Effector memory CD8-positive, alpha-beta T cell (primary cell): ENCODE measurements around the gene SDF2L1.
"Not testable (repeated sequence)": the region's sequence is repeated elsewhere in the genome, so short reads cannot be mapped to it uniquely, and the experiment has no call there.

Experiments used
- ATAC-seq: fragments of 150-1000 bp; cut with Tn5 transposase; replicated peaks from 2 replicates; pipeline ENCODE4 v1.10.0; 2021; ENCODE audit warnings: mild to moderate bottlenecking, moderate library complexity
- DNase-seq, 3 experiments: peaks; one replicate each; pipeline ENCODE4 v3.0.0; 2021
- H3K27ac Mint-ChIP-seq, 2 donors: one replicate each; pipeline ENCODE4 v1.8.0; 2022; ENCODE audit warnings: mild to moderate bottlenecking in 2 of 2, mixed read lengths in 2 of 2, moderate library complexity in 2 of 2
- H3K27me3 Mint-ChIP-seq, 2 donors: one replicate each; pipeline ENCODE4 v1.8.0; 2022; ENCODE audit warnings: mixed read lengths in 2 of 2
- H3K36me3 Mint-ChIP-seq: one replicate; pipeline ENCODE4 v1.8.0; 2022; ENCODE audit warnings: mild to moderate bottlenecking, moderate library complexity, mixed read lengths; ENCODE audit not compliant: insufficient read depth
- H3K4me1 Mint-ChIP-seq, 2 donors: one replicate each; pipeline ENCODE4 v1.8.0; 2022; ENCODE audit warnings: low read depth in 2 of 2, mixed read lengths in 2 of 2
- H3K4me3 Mint-ChIP-seq, 2 donors: one replicate each; pipeline ENCODE4 v1.8.0; 2022; ENCODE audit warnings: mild to moderate bottlenecking in 2 of 2, mixed read lengths in 2 of 2, moderate library complexity in 2 of 2
- H3K9me3 Mint-ChIP-seq, 2 donors: one replicate each; pipeline ENCODE4 v1.8.0; 2022; ENCODE audit warnings: mixed read lengths in 2 of 2

The SDF2L1 gene

DNA sequence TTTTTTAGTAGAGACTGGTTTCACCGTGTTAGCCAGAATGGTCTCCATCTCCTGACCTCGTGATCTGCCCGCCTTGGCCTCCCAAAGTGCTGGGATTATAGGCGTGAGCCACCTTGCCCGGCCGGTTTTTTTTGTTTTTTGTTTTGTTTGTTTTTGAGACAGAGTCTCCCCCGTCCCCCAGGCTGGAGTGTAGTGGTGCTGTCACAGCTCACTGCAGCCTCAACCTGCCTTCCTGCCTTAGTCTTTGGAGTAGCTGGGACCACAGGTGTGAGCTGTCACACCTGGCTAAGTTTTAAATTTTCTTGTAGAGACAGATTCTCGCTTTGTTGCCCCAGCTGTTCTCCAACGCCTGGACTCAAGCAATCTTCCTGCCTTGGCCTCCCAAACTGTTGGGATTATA, 26.9 kb downstream of the SDF2L1 start:
- H3K27me3 Mint-ChIP-seq: no peaks in the 10 kb centered on the region
- peak overlapping the region; percentile 65 to 68 for H3K27ac Mint-ChIP-seq
- H3K4me3 Mint-ChIP-seq: peak overlapping the region in 1 of 2 donors; percentile 20
- DNase-seq (no peak), ATAC-seq (no peak)
- H3K9me3 Mint-ChIP-seq: no peaks in the 10 kb centered on the region
- peaks cover 30 to 33% of the 10 kb centered on the region in 2 donors for H3K4me1 Mint-ChIP-seq
- peaks cover 55% of the 10 kb centered on the region for H3K36me3 Mint-ChIP-seq

DNA sequence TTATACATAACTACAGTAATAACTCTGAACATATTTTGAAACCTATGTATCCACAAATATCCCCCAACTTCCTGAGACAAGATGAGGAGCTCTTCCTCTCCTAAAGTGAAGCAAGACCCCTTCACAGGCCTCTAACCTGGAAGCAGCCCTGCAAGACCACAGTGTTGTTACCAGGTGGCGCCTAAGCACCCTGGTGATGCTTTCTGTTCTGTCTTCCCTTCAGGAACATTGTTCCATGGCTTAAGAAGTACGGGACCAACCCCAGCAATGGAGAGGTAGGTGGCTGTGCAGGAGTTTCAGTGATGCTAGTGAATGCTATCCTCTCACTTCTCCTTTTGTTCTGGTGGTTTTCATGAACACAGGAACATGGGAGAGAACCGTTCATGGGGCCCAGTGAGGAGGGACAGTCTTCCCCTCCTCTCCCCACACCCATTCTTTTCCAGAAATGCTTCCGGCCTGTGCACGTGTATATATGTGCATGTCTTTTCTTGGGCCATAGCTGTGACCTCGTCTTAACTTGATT, 30.1 kb downstream of the SDF2L1 start:
- peak overlapping the region in 1 of 2 donors; percentile 23 for H3K27ac Mint-ChIP-seq
- no peak for ATAC-seq
- H3K36me3 Mint-ChIP-seq: peaks cover 60% of the 10 kb centered on the region
- H3K4me3 Mint-ChIP-seq: no peak overlapping the region
- H3K9me3 Mint-ChIP-seq: no peaks in the 10 kb centered on the region
- H3K27me3 Mint-ChIP-seq: no peaks in the 10 kb centered on the region
- no peak for DNase-seq
- peaks cover 14 to 27% of the 10 kb centered on the region in 2 donors for H3K4me1 Mint-ChIP-seq

DNA sequence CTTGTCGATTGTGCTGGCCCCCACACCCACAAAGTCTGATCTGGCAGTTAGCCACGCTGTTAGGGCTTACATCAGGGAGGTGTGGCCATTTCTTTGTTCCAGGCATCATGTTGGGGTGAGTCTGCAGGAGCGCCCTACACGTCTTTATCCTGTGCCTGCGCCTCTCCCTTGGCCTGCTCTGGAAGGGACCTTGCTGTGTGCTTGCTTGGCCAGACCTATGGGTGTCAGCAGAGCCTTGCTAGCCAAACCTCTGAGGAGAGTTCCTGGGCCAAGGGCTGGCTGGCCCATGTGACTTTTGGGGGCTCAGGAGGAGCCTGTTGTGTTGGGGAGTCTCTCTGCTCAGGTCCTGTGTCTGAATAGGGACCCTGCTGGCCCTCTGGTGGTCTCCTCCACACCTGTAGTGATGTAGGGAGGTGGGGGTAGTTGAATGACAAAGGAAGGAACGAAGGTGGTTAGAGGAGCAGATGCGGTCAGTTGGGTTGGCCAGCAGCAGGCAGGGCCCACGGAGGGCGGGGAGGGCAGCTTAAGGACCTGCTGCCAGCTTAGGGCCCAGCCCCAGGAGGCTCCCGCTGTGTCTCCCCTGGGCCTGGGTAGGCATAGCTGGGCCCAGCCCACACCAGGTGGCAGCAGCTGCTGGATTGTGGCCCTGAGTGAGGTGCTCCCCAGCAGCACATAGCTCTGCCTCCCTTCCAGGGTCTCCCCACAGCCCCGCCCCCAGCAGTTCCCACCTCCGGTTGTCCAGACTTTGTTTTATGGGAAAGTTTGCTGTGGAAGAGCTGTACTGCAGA, 31.6 kb downstream of the SDF2L1 start:
- peaks cover 8 to 16% of the 10 kb centered on the region in 2 donors for H3K4me1 Mint-ChIP-seq
- ATAC-seq (no peak), DNase-seq (no peak)
- peaks cover 58% of the 10 kb centered on the region for H3K36me3 Mint-ChIP-seq
- no peaks in the 10 kb centered on the region for H3K9me3 Mint-ChIP-seq
- H3K27me3 Mint-ChIP-seq: no peaks in the 10 kb centered on the region
- H3K4me3 Mint-ChIP-seq: no peak overlapping the region
- peak overlapping the region in 1 of 2 donors; percentile 28 for H3K27ac Mint-ChIP-seq

DNA sequence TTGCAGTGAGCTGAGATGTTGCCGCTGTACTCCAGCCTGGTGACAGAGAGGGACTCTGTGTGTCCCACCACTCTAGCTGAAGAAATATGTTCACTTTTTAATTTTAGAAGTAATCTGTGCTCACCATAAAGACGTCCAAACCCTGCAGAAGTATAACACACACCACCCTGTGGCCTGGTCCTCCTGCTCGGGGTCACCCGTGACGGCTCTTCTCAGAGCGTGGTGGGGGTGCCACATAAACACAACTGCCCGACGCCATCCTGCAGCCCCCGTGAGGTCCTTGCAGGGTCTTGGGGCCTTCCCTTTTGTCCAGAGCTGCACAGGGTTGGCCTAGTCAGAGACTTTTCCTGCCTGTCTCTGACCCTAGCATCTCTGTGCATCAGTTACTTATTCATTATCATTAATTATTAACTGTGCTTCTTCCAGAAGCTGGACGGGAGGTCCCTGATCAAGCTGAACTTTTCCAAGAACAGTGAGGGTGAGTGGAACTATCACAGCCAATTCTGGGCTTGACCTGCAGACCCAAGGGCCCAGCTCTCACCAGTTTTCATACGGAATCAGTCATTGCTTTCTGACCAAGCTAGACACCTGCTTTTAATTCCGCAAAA, 32.6 kb downstream of the SDF2L1 start:
- H3K27me3 Mint-ChIP-seq: no peaks in the 10 kb centered on the region

DNA sequence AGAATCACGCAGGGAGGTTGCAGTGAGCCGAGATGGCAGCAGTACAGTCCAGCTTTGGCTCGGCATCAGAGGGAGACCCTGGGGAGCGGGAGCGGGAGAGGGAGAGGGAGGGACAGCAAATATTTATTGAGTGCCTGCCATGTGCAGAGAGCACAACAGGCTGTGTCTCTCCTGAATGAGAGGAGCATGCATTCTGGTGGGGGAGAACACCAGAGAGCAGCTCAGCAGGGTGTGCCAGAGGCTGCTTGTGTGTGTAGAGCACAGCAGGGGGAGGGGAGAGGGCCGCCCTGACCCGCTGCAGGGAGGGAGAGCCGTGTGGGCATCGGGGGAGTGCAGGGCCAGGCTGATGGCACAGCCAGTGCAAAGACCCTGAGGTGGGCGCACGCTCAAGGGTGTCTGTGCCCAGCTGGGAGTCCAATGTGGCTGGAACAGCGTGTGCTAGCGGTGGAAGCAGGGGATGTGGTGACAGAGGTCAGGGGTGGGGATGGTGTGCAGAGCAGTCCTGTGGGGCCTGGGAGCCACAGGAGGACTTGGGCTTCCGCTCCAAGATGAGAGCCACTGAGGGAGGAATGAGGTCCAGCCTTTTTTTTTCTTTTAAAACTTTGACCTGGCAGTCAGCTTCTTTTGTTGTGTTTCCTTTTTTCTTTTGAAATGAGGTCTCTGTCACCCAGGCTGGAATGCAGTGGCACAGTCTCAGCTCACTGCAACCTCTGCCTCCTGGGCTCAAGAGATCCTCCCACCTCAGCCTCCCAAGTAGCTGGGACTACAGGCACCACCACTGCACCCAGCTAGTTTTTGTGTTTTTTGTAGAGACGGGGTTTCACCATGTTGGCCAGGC, 35.7 kb downstream of the SDF2L1 start:
- no peaks in the 10 kb centered on the region for H3K9me3 Mint-ChIP-seq
- ATAC-seq (no peak), DNase-seq (no peak)
- no peak overlapping the region for H3K27ac Mint-ChIP-seq
- H3K36me3 Mint-ChIP-seq: peaks cover 51% of the 10 kb centered on the region
- no peaks in the 10 kb centered on the region for H3K27me3 Mint-ChIP-seq
- peaks cover 5 to 7% of the 10 kb centered on the region in 2 donors for H3K4me1 Mint-ChIP-seq
- H3K4me3 Mint-ChIP-seq: no peak overlapping the region

More for the DNA sequence above, 32.6 kb downstream of the SDF2L1 start:
- Mint-ChIP-seq H3K4me3 (no peak overlapping the region), H3K4me1 (peaks cover 5 to 9% of the 10 kb centered on the region in 2 donors), H3K36me3 (peaks cover 56% of the 10 kb centered on the region), H3K9me3 (no peaks in the 10 kb centered on the region), H3K27ac (no peak overlapping the region)
- DNase-seq (no peak), ATAC-seq (no peak)

DNA sequence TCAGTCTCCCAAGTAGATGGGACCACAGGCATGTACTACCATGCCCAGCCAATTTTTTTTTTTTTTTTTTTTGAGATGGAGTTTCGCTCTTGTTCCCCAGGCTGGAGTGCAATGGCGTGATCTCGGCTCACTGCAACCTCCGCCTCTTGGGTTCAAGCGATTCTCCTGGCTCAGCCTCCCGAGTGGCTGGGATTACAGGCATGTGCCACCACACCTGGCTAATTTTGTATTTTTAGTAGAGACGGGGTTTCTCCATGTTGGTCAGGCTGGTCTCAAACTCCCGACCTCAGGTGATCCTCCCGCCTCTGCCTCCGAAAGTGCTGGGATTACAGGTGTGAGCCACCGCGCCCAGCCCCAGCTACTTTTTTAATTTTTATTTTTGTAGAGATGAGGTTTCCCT, 36.7 kb downstream of the SDF2L1 start:
- not testable (repeated sequence) for H3K9me3 Mint-ChIP-seq, H3K27me3 Mint-ChIP-seq, H3K4me3 Mint-ChIP-seq, ATAC-seq, DNase-seq, H3K4me1 Mint-ChIP-seq
- peak overlapping the region in 1 of 2 donors; percentile 32 for H3K27ac Mint-ChIP-seq
- peaks cover 47% of the 10 kb centered on the region for H3K36me3 Mint-ChIP-seq

DNA sequence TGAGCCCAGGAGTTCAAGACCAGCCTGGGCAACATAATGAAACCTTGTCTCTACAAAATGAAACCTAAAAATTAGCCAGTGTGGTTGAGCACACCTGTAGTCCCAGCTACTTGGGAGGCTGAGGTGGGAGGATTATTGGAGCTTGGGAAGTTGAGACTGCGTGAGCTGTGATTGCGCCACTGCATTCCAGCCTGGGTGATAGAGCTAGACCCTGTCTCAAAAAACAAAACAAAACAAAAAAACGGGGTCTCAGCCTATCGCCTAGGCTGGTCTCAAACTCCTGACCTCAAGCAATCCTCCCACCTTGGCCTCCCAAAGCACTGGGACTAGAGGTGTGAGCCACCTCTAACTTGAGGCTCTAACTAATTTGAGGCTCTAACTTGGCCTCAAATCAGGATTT, 37.3 kb downstream of the SDF2L1 start:
- no peak for DNase-seq
- Mint-ChIP-seq H3K9me3 (no peaks in the 10 kb centered on the region), H3K36me3 (peaks cover 50% of the 10 kb centered on the region), H3K27me3 (no peaks in the 10 kb centered on the region), H3K4me3 (no peak overlapping the region), H3K27ac (no peak overlapping the region), H3K4me1 (peaks cover 0 to 7% of the 10 kb centered on the region in 2 donors)
- ATAC-seq: no peak

DNA sequence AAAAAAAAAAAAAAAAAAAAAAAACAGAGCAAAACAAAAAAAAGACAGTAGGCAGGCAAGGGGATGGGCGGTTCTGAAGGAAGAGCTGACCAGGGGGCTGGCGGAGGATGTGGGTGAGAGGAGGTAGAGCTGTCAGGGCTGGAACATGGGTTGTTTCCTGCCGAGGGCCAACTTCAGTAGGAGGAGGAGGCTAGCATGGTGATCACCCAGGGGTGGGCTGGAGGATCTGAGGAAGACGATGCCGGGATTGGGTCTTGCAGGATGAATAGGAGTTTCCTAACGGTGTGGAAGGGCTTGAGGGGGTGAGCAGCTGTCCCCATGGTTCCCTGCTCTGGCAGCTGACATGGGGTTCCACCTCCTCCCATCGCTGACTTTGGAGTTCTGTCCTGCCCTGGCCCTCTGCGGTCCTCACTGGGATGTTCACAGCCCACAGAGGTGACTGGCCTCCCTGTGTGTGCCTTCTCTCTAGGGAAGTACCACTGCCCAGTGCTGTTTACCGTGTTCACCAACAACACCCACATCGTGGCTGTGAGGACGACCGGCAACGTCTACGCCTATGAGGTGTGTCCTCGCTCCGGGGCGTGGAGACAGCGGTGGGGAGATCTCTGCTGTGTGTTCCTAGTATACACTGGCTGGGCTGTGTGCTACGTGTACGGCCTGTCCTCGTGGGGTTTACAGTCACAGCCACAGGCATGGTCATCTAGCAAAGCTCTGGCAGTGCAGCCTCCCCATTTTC, 38.9 kb downstream of the SDF2L1 start:
- H3K4me1 Mint-ChIP-seq: peaks cover 0 to under 1% of the 10 kb centered on the region in 2 donors
- DNase-seq (no peak), ATAC-seq (no peak)
- H3K4me3 Mint-ChIP-seq: no peak overlapping the region
- no peaks in the 10 kb centered on the region for H3K9me3 Mint-ChIP-seq
- peaks cover 46% of the 10 kb centered on the region for H3K36me3 Mint-ChIP-seq
- no peaks in the 10 kb centered on the region for H3K27me3 Mint-ChIP-seq
- H3K27ac Mint-ChIP-seq: peak overlapping the region; percentile 39 to 66

DNA sequence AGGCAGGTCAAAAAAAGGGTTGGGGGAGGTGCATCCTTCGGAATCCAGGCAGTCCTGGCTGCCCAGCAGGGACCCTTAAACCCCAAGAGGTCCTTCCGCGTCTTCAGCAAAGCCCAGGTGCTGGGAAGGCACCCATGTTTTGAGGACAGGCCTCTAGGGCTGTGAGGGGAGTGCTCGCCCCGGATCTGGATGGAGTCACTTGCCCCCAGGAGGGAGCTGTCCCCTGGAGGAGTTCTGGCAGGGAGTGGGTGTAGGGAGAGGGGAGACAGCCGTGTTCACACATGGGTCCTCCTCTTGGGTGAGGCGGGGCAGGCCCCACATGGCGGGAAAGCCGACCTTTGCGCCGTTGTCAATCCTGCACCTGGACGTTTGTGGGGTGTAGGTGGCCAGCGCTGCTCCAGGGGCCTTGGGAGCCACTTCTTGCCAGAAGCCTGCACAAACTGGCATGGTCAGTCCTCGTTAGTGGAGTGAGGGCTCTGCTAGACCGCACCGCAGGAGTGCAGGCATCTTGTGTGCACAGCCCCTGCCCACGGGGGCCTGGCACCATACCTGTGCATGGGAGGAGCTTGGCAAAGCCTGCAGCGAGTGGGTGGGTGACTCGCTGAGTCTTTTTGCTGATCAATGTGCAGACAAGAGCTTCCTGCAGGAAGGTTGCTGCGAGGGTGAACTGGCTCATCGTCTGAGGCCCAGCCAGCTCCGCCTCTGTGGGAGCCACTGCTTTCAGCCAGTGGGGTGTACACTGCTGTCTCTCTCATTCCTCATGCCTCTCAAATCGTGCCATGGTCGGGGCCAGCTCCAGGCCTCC, 39.7 kb downstream of the SDF2L1 start:
- H3K27me3 Mint-ChIP-seq: no peaks in the 10 kb centered on the region
- ATAC-seq: no peak

DNA sequence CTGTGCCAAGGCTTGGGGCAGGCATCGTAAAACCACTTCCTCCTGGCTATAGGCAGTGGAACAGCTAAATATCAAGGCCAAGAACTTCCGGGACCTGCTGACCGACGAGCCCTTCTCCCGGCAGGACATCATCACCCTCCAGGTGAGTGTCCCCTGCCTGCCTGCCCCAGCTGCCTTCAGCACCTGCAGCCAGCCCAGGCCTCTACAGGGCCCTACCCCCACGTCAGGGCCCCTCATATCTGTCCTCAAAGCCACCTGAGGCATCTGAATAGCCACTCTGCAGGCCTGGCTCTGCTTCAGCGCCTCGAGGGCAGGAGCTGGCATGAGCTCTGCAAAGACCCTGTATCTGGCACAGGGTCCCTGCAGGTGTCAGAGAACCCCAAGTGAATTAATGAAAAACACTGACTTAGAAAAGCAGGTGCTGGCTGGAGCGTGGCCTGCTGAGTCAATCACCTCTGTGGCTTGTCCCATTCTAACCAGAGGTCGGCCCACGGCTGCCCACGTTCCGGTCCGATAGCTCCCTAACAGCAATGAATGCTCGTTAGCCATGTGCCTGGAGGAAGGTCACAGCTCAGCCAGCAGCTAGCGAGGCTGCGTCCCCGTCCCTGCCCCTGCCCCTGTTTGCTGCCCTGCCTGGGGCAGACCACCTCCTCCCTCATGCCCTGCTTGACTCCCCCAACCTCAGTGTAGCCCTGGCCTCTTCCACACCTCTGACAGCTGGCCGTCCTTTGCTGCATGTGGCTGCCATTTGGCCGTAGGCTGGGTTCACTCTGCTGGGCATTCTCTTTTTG, 40.5 kb downstream of the SDF2L1 start:
- no peak for ATAC-seq
- H3K9me3 Mint-ChIP-seq: no peaks in the 10 kb centered on the region

More for the DNA sequence above, 39.7 kb downstream of the SDF2L1 start:
- peak overlapping the region; percentile 39 to 66 for H3K27ac Mint-ChIP-seq
- no peaks in the 10 kb centered on the region for H3K4me1 Mint-ChIP-seq
- H3K36me3 Mint-ChIP-seq: peaks cover 47% of the 10 kb centered on the region
- no peak for DNase-seq
- H3K4me3 Mint-ChIP-seq: no peak overlapping the region
- no peaks in the 10 kb centered on the region for H3K9me3 Mint-ChIP-seq

DNA sequence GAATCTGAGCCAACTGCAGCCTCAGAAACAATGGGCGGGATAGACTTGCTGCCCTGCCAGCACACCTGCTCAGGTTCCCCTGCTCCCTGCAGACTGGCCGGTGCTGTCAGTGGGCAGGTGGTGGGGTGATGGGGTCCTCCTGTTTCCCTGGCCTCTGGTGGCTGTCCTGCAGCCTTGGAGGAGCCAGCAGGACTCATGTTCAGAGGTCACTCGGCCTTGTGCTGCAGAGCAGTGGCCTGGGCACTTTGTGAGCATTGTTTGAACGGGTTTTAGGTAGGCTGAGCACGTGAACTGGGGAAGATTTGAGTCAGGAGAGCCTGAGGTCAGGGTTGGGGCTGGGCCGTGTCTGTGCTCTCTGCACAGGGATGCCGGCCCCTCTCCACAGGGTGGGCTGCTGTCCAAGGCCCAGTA, 41.3 kb downstream of the SDF2L1 start:
- H3K27ac Mint-ChIP-seq: no peak overlapping the region

More for the DNA sequence above, 40.5 kb downstream of the SDF2L1 start:
- no peak overlapping the region for H3K27ac Mint-ChIP-seq
- no peak overlapping the region for H3K4me3 Mint-ChIP-seq
- peaks cover 47% of the 10 kb centered on the region for H3K36me3 Mint-ChIP-seq
- no peak for DNase-seq
- H3K27me3 Mint-ChIP-seq: no peaks in the 10 kb centered on the region
- H3K4me1 Mint-ChIP-seq: no peaks in the 10 kb centered on the region

More for the DNA sequence above, 41.3 kb downstream of the SDF2L1 start:
- H3K4me3 Mint-ChIP-seq: no peak overlapping the region
- peaks cover 45% of the 10 kb centered on the region for H3K36me3 Mint-ChIP-seq
- H3K9me3 Mint-ChIP-seq: no peaks in the 10 kb centered on the region
- ATAC-seq: no peak
- no peaks in the 10 kb centered on the region for H3K27me3 Mint-ChIP-seq
- H3K4me1 Mint-ChIP-seq: no peaks in the 10 kb centered on the region
- no peak for DNase-seq
